ENCODE results near the gene ADM.
A peak's percentile ranks its signal among the peaks of the same experiment; 100 is the strongest.

The ADM gene

DNA sequence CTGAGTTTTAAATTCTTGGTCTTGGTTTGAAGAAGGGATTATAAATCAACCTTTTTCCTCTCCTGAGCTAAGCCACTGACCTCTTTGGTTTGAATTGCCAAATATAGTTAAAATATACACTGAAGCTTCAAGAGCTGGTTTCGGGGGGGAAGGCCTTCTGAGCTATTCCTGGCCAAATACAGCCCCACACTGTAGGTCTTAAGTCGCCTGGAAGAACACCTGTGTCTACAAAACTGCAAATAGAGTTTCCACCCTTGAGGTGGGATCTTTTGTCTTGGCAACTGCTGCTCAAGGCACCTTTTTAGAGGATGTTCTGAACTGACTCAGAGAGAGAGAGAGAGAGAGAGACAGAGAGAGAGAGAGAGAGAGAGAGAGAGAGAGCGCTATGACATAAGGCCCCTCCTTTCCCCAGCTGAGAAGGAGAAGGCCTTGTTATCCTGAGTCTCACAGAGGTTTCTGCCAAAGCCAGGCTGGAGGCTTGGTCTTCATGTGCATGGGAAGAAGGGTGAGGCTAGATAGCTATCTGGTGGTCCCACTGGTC is 5.5 kb downstream of the ADM start:
- peak; percentile 38 for DNase-seq

DNA sequence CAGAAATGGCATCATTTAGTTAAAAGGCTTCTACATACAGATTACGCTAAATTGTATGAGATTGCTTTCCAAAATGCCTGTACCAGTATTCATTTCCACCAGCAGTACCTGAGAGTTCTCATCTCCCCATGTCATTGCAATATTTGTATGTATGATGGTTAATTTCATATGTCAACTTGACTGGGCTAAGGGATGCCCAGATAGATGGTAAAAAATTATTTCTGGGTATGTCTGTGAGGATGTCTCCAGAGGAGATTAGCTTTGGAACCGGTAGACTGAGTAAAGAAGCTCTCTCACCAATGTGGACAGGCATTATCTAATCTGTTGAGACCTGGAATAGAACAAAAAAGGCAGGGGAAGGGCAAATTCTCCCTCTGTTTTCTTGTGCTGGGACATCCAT is 6.9 kb downstream of the ADM start:
- no peak for DNase-seq

DNA sequence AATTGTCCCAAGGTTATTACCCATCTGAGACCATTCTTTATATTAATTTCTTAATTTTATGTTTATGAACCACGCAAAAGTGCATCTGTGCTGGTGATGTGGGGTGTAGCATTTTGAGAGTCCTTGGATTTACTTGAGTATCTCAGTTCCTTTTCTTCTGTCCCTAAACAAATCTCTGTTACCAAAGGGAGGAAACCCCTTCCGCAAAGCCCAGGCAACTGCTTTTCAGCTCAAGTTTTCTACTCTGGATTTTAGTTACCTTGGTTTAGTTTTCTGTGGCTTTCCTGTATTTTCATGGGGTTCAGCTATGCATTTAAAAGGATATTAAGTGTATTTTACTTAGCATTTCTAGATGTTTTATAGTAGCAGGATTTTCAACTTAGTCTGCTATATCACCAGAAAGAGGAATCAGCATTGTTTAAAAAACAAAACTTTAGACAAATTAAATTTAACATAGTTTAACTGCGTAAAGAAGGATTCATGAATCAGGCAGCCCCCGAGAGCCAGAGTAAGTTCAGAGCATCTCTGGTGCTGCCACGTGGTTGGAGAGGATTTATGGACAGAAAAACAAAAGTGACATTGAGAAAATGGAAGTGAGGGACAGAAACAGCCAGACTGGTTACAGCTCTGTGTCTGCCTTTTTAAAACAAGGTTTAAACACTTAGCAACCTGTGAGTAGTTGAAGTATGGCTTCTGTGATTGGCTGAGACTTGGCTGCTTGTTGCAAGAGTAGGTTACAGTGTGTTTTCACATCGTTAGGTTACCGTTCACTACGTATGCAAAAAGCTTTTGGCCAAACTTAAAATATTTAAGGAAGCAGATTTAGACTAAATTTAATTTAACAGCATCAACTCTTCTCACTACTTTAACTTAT is 9.6 kb downstream of the ADM start:
- no peak for DNase-seq

DNA sequence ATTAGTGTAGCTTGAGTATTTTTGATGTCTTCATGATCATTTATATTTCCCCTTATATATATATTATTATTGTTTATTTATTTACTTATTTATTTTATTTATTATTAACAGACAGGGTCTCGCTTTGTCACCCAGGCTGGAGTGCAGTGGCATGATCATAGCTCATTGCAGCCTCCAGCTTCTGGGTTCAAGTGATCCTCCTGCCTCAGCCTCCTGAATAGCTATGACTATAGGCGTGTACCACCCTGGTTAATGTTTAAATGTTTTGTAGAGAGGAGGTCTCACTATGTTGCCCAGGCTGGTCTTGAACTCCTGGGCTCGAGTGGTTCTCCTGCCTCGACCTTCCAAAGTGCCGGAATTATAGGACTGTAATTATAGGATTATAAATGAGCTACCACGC is 10.2 kb downstream of the ADM start:
- DNase-seq = no peak

DNA sequence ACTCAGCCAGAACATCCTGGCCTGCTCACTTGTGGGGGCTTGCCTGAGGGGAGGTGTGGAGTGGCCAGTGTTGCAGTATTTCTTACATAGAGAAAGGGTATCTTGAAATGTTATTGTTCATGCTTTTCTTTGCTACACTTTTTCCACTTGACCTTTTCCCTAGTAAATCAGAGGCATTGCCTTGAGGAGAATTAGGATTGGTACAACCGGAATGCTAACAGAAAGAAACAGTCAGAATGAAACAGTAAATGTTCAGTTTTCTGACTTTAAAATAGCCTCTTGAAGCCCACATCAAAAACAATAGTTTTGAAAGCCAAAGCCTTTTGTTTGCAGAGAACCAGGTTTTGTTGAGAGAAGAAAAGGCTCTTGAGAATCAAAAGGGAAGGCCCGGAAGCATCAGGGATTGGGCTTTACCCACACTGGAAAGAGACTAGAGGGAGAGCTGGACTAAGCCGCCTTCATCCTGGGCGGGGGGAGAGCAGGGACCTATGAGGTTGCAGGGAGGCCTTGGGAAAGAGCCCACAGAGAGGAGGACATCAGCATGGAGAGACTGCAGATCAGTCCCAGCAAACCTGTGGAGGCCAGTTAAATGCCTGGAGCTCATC is 12.4 kb downstream of the ADM start:
- DNase-seq = no peak

DNA sequence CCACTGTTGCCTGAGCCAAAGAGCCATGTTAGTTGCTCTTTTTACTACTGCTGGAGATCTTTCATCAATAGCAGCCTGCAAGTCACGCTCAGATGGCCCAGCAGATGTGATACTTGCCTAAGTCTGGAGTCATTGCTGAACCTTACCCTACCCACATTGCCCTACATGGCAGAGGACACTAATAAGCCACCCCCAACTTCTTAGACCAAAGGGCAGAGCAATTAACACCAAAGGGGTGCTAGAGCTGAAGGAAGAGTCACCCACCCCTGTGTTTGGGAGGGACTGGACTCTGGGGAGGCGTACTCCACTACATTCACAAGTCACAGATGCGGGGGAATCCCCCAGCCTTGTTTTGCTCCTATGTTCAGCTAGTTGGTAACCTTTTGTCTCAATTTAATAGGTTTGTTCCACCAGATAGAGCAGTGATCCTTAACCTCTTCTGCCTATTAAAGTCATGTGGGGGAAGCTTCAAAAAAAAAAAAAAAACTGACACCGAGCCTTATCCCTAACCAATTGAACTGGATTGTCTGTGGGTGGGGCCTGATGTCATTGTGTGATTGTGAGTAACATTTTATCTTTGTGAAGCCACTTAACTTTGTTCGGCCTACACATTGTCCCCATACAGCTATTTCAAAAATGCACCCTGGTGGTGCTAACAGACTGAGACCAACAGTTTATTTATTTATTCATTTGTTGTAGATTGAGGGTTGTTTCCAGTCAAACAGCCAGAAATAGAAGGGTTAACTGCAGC is 13.1 kb downstream of the ADM start:
- no peak for DNase-seq

DNA sequence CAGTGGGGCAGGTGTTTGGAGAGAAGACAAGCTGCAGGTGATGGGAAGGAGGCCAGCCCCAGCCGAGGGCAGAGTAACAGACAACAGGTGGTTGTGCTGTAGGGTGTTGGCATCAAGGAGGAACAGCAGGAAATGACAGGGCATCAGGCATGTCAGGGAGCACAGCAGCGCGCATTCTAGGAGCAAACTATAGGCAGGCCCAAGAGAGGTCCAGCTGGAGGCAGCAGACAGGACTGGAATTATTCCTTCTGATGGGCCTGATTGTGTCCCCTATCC is 13.6 kb downstream of the ADM start:
- DNase-seq = no peak

DNA sequence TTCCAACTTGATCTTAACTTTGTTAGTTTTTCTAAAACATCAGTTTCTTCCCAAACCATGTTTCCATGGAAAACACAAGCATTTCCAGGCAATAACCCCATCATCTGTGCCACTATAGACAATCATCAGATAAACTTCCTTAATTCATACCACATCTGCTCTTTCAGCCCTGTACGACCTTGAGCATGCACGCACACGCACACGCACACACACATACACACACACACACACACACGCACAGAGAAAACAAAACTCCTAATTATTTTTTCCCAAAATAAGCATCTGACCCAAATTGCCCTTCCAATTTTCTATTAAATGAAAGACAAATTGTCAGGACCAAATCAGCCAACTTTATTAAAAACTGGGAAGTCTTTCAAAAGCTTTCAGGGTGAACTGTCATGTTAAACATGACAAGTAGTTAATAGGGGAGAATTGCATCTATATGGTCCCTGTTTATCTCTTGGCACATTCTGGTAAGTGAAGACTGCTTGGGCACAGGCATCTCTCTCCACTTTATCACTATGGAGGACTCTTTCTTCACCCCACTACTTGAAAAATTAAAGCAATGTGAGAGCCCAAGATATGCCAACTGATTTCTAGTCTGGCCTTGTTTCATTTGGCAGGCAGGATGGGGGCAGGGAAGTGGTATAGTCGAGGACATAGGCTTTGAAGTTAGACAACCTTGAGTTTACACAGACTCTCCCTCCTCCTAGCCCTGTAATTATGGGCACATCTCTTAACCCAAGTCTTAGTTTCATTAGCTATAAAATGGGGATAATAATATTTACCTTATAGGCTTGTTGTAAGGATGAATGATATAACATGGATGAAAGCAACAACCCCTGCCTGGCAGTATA is 15.1 kb downstream of the ADM start:
- DNase-seq = no peak

DNA sequence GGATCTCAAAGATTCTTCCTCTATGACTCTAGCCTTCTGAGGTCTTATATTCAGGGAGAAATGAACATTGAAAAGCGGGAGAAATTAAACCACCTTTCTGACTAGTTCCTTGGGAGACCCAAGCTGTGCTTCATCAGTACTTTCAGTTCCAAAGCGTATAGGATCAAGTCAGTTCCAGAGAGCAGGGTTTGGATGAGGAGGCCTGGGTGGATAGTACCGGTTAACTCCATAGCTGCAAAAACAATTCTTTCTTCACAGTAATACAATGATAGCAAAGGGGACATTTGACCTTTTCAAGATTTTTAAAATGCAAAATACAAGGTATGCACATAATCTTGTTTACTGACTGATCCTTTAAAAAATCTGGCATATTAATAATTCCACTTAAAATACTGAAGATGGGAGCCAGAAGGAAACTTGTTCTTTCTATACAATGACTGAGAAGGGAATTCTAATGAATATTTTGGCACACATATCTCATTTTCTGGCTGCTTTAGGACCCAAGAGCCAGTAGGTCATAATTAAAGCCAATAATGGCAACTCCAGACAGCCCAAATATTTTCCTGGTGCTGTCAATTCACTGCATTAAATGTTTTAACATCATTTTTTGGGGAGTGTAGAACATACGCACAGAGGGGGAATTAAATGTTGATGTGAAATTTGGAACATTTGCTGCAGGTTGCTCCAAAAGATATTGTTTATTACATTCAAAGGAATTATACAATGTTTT is 16.0 kb downstream of the ADM start:
- no peak for DNase-seq

DNA sequence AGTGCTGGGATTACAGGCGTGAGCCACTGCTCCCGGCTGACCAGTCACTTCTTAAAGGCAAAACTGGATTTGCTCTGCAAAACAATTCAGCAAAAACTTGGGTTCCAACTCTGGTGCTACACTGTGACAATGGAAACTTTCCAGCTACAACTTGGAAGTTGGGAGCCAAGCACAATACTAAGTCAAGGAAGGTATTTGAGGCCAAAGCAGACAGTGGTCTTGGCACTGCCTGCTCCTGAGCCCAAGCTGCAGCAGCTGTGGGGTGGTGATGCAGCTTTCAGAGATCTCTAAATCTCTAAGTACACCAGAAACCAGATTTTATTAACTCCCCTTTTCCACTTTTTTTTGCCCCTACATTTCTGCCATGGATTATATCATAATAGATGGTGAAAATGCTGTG is 17.5 kb downstream of the ADM start:
- no peak for DNase-seq

DNA sequence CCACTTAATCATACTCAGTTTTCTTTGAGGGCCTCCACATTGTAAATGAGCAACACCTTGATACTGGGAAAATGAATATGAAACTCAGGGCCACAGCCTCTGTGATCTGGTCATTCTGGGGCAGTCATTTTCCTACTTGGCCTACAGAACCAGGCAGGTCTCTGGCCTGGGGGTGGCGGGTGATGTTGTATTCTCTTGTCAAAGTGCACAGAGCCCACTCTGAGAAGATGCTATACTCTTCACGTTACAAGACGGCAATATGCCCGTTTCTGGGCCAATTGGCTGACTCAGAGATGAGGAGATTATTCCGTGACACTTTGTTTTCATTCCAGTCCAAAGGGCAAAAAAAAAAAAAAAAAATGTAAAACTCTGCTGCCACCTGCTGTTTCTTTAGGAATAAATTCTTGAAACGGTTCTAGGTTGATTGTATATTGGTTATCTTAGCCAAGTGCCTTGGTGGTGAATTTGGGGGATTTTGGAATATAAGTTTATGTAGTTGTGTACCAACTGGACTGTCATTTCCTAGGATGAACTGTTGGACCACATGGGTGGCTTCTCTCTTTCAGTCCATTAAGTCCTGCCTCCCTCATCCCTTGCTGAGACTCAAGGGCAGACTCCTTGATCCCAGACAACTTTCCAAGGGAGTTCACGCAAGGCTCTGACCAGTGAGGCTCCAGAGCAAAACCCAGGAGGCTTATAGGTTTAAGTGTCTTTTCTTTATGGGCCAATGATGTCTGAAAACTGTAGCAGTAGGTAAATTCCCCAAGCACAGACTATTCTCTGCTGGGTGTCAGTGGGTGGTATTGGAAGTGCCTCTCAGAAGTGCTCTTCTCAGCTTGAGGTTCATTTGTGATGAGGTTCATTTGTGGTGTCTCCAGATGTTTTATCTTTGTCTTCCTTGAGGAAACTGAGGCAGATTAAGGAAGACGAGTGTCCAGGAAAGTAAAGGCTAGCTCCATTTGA is 18.2 kb downstream of the ADM start:
- DNase-seq = peak; percentile 88

DNA sequence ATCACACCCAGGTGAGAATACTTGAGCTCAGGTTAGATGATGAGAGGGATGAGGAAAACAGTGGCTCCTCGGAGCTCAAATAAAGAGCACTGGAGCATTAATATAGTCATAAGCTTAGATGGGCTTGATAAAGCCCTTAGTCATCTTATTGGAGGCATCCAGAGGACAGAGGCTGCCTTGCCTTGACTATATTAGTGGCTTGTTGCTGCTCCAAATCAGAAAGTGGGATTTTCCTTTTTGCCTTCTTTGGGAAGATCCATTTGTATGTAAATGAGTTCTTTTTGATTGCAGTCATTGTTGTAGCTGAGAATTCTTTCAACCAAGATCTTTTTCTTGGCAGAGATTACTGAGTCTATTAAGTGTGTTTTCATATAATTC is 18.9 kb downstream of the ADM start:
- no peak for DNase-seq

DNA sequence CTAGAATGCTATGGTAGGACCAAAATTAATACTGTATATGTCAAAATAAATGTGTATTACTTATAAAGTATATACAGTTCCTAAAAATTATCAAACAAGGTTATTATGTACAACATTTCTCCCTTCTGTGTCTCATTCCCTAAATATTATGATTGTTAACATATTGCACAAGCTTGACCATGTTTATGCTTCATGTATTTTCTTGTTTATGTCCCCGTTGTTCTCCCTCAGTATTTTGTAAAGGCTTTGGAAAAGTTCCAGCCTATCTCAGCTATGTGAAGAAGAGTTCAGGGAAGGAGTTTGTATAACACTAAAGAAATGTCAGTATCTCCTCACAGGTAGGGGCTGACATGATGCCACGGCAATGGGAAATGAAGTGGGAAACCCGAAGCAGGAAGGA is 19.6 kb downstream of the ADM start:
- DNase-seq = peak; percentile 64

DNA sequence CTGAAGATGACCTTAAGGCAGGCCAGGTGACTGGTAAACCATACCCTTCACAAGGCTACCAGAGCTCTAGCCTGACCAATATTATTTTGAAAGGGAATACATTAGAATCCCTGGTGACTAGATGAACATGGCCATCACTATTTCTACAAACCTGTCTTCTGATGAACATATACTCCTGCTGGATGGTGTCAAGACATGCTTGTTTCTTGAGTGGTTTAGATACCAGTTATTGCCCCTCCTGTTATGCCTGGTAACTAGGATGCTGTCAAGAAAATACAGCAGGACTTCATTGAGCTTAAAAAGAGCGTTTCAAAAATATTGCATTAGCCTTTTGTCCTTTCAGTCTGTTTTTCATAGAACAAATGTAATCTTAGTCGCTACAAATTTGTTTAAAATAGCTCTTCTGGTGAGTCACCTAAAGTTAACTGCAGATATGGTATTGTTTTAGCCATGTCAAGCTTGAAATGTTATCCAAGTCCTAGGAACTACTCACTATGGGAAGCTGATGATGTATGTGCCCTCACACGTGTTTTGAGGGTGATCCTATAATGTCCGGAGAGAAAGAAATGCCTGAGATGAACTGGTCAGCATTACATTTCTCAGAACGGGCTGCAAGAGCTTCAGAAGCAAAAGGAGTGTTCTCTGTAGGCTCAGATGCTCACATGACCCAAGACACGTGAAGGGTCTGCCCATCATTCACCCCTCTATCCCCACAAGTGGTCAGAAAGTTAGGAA is 20.6 kb downstream of the ADM start:
- peak; percentile 95 for DNase-seq

DNA sequence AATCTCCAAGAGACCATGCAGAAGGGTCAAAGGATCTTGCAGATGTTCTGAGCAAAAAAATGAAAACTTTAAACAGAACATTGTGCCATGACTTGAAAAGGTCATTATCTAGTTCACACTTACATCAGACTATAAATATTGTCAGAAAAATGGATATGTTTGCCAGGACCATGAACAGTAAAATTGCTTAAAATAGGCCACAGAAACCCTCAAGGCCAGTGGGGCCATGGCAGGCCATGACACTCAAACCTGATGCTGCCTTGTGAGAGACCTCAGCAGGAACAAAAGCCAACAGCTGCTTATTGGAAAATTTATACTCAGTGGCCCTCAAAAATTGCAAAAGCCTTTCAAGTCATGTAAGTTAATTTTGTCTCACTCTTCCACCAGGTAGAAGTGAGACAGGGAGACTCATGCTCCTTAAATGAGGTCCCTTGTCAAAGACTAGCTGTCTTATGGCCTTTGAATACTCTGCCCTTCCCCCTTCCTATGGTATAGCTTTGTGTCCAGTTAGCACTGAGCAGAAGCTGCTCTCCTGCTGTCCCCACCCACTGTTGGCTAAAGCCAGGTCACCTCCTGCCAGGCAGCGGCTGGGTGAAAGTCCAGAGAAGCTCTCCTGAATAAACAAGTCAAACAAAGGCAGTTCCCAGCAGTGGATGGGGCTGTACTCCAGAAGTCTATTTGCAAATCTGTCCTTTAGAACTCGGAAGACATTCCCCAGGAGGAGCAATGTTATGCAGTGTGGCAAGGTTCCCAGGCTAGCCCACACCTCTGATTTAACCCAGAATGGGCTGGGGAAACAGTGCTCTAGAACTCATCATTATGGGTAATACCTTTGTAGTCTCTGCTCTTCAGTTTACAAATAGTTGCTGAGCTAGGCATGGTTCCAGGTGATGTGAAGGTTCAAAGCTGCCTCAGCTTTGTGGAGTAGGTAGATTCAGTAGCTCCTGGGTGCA is 21.4 kb downstream of the ADM start:
- DNase-seq = peak; percentile 76

DNA sequence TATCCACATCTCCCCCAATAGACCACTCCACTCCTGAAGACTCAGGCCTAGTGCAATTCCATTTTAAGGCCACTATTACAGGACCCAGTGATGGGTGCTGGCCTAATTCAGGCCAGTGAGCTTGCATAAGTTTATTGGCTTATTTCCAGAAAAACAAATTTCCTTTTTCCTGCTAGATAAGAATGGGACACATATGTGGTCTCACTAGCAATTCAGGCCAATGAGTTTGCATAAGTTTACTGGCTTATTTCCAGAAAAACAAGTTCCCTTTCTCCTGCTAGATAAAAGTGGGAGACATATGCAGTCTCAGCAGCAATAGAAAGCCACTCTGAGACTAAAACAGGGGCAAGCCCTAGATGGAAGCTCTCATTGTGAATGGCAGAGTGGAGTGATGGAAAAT is 22.4 kb downstream of the ADM start:
- peak; percentile 52 for DNase-seq

DNA sequence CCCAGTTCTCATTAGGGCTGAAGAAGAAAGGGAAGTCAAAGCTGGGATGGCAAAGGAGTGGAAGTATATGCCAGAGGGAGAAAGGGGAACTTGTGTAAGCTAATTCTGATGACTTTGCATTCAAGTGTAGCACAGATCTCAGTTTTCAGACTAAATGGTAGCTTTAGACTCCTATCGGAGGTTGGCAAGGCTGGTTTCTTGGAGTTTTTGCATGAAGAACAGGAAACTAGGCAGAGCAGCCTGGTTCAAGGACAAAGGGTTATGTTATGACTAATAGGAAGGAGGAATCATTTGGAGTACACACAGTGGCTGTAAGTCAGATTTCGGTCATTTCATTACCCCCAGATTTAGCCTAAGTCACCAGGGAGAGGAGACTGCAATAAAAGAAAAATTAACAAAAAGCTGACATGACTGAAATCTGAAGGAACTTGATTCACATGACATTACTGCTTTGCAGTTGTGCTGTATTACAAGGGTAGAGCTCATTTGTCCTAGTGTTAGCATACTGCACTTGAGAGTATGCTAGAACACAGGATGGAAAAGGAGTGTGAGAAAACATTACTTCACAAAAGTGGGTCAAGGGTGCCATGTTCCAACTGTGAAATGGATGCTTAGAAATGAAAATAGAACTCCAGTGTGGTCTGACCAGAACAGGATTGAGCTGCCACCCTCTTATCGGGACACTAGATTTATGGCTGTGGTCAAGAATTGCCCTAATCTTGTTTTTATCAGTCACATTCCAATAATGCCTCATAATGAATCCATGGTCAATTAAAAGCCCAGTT is 23.6 kb downstream of the ADM start:
- peak; percentile 79 for DNase-seq

DNA sequence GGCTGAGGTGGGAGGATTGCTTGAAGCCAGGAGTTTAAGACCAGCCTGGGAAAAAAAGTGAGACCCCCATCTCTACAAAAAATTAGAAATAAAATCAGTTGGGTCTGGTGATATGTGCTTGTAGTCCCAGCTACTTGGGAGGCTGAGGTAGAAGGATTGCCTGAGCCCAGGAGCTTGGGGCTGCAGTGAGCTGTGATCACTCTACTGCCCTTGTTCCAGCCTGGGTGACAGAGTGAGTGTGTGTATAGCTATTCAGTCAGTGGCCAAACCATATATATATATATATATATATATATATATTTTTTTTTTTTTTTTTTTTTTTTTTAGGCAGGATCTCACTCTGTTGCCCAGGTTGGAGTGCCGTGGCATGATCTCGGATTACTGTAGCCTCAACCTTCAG is 24.5 kb downstream of the ADM start:
- no peak for DNase-seq

Measured in HCEC 1CT (cell line).